Fibroblast of villous mesenchyme (primary cell): Measurements from ENCODE around the gene RNLS. TPM values are rescaled to one million over a fixed set of nuclear protein-coding genes. Genes with fewer than 3 reads are reported as not detected.
A peak's percentile ranks its signal among the peaks of the same experiment; 100 is the strongest.

Source experiments
- DNase-seq: peaks from one replicate; pipeline ENCODE4 v3.0.0-alpha.2; 2010; ENCODE audit warnings: low read depth
- H3K4me3 ChIP-seq: 2 replicates; pipeline ENCODE4 v1.5.1; 2011; ENCODE audit warnings: low read depth, mild to moderate bottlenecking, low read length
- CTCF ChIP-seq: IDR thresholded peaks from 2 replicates; pipeline ENCODE4 v1.5.1; 2012; ENCODE audit warnings: low read depth, mild to moderate bottlenecking, low read length; ENCODE audit not compliant: insufficient read depth
- total RNA-seq: library from RNA; depleted of rRNA; stranded (reverse); fragments of >200 nt; gene quantifications from 2 replicates; pipeline ENCODE4 v1.2.3, GENCODE V29; 2012

Gene RNLS
- total RNA-seq, 1 donor, result 14.2 TPM

- TF ChIP-seq CTCF, result no peak
- no peak for DNase-seq
- no peak overlapping the region for H3K4me3 ChIP-seq
These were observed 9.3 kb upstream of the RNLS start for GRCh38 chr10:88592381-88592780.

- TF ChIP-seq CTCF, result no peak
- H3K4me3 ChIP-seq, result no peak within 1 kb of the TSS
- no peak for DNase-seq
These were observed 3.3 kb upstream of the RNLS start, which contains the start of gene LIPJ for GRCh38 chr10:88586462-88586861. LIPJ (plus strand) TSS chr10:88586762; CDS start chr10:88590688, 3,926 bp downstream.

- no peak for DNase-seq
- H3K4me3 ChIP-seq, result peak overlapping the region; percentile 68
- no peak for TF ChIP-seq CTCF
These were observed 453 bp upstream of the RNLS start for GRCh38 chr10:88583584-88583957.

GRCh38 chr10:88582411-88582805, 710 bp downstream of the RNLS start:
- TF ChIP-seq CTCF, result no peak
- peak overlapping the region; percentile 68 for H3K4me3 ChIP-seq
- no peak for DNase-seq

GRCh38 chr10:88565072-88565471, 18.0 kb downstream of the RNLS start:
- peak; percentile 44 for TF ChIP-seq CTCF
- peak; percentile 47 for DNase-seq
- H3K4me3 ChIP-seq, result no peak overlapping the region

- no peak overlapping the region for H3K4me3 ChIP-seq
- DNase-seq, result peak; percentile 30
- no peak for TF ChIP-seq CTCF
These were observed 21.0 kb downstream of the RNLS start for GRCh38 chr10:88562152-88562551.

- no peak overlapping the region for H3K4me3 ChIP-seq
- DNase-seq, result peak; percentile 58
- no peak for TF ChIP-seq CTCF
These were observed 25.5 kb downstream of the RNLS start for GRCh38 chr10:88557658-88558057.
